Activated CD4-positive, CD25-positive, alpha-beta regulatory T cell treated with anti-CD3 and anti-CD28 coated beads, Interleukin-2, amount 50 U/mL, for 24 hours (primary cell): ENCODE measurements around the gene FERMT2.
"Not testable (repeated sequence)": the region's sequence is repeated elsewhere in the genome, so short reads cannot be mapped to it uniquely, and the experiment has no call there.

Experiments used
- ATAC-seq, 2 donors: fragments of 150-1000 bp; cut with Tn5 transposase; one replicate each; pipeline ENCODE4 v1.10.0; 2021; ENCODE audit warnings: mild to moderate bottlenecking in 1 of 2, moderate library complexity in 1 of 2

FERMT2 gene

DNA sequence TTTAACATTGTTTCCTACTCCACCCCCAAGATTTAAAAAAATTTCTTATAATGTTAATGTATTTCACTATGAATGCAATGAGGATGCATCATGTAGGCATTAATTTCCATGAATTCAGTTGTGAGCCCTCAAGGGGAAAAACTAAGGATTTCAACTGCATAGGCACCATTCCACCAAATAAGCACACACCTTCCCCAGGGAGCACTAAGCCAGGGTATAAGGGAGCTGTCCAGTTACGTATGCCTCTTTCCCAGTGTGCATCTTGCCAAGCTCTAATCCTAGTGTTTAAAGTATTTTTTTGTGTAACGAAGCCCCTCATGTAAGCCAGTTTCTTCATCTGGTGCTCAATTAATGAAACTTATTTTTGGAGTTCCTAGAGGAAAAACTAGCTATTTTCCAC, 6.6 kb downstream of the FERMT2 start:
- ATAC-seq = no peak

DNA sequence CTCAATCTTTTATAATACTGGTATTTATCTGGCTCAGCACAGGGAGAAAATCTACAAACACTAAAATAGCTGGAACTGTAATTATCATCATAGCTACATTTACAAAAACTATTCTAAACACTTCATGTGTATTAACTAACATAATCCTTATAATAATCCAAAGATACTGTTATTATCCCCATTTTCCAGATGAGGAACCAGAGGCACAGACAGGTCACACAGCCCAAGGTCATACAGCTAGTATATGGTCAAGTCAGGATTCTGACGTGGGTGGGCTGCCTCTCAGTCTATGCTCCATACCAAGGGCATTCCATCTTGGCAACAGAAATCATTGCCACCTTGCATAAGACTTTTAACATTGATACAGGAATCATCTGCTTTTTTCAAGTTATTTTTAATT, 11.4 kb downstream of the FERMT2 start:
- no peak for ATAC-seq

DNA sequence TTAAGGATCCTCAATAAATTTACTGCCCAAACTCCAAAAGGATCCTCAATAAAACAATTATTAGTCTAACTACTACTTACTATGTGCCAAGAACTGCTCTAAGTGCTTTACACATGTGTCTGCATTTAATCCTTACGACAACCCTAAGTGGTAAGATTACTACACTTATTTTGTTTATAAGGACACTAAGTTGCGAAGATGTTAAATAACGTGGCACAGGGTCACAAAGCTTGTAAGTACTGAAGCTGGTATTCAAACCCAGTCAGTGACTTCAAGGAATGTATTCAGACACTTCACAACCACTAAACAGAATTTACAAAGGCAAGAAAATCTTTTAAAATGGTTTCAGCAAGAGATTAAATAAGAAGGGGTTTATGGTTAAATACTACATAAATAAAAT, 13.0 kb downstream of the FERMT2 start:
- no peak for ATAC-seq

DNA sequence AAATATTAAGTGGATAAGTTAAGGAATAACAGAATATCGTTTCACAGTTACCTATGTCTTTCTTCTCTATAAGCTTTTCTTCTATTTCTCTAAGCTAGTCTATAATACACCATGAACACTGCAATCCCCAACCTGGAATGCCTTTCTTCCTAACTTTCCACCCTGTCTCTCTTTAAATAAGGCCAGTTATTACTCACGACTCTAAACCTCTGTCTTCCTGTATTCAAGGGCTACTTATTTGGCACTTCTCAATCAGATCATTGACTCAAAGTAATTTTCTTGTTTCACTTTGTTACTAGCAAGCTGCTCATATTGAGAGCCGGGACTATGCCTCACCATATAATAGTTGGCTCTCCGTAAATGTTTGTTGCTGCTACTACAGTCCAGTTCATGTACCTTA, 13.5 kb downstream of the FERMT2 start:
- ATAC-seq = no peak

DNA sequence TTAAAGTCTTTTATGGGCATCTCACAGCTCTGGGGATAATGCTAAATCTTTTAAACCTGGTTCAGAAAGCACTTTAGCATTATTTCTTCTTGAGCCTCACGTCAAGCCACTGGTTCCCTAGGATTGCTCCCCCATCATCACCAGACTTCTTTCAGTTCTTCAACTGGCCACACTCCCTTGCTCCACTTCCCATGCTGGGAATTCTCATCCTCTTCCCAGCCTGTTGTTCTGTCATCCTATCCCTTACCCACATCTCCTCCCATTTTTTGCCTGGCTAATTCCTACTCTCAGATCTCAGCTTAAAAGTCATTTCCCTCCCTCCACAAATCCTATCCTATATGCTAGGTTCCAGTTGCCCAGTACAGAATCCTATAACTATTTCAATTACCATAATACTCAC, 14.4 kb downstream of the FERMT2 start:
- no peak for ATAC-seq

DNA sequence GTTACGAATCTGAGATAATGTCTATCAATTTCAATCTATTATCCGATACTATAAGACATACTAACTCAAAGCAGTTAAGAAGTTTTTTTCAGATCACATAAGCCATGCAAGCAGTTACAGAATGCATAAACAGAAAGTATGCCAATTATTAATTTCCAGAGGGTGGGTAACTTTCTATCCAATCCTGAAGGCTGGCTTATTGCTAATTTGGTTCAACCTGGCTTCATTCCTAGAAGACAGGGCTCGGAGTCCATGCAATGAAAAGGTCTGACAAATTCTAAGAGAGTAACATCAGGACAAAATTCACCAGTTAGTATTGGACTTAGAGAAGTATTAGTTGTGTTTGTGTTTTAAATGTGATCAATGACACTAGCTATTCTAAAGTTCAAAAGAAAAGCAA, 15.0 kb downstream of the FERMT2 start:
- ATAC-seq = no peak

DNA sequence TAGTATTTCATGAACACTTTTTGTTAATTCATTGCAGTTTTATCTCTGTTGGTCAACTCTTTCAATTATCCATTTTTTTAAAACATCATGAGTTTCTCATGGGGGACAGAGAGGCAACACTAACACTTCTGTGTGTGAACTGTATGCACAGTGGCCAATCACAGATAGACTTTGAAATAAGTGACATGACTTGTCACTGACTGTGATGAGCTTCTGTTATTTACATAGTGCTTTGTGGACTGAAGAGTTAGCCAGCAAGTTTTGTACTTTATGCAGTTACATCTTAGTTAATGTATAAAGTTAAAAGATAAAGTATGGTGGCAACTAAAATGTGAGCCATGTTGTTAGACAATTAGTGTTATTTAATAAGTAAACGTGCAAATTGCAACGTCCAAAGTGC, 16.1 kb downstream of the FERMT2 start:
- no peak for ATAC-seq

GRCh38 chr14:52929192-52929807, 21.6 kb downstream of the FERMT2 start:
- ATAC-seq = no peak

DNA sequence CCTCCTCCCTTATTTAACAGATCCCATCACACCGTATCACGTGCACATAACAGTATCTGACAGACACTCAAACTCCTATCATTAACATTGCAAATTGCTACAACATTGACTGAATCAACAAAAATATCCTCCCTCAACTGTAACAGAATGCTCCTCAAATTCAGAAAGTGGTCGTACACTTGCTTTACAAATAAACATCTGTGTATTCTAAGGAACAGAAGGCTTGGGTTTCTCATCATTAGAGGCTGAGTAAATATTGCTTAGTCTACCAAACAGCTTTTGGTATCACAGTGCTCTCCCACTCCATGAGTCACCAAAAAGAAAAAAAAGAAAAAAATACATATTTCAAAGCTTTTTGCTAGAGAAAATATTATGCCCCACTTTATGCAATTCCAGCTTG, 23.9 kb downstream of the FERMT2 start:
- no peak for ATAC-seq

GRCh38 chr14:52923902-52924575, 26.8 kb downstream of the FERMT2 start:
- no peak for ATAC-seq

DNA sequence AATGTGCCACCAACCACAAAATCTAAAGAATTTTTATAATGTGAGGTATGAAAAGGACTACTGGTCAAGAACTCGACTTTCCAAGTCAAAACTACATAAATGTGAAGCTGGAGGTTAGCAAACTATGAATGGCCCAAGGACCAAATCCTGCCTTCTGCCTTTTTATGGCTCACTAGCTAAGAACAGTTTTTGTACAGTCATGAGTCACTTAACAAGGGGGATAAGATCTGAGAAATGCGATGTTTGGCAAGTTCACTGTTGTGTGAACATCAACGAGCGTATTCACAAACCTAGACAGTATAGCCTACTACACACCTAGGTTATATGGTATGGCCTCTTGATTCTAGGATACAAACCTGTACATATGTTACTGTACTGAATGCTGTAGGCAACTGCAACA, 28.2 kb downstream of the FERMT2 start:
- ATAC-seq = no peak

GRCh38 chr14:52922059-52922458, 28.8 kb downstream of the FERMT2 start:
- ATAC-seq = no peak

GRCh38 chr14:52920411-52920810, 30.4 kb downstream of the FERMT2 start:
- ATAC-seq = not testable (repeated sequence)

DNA sequence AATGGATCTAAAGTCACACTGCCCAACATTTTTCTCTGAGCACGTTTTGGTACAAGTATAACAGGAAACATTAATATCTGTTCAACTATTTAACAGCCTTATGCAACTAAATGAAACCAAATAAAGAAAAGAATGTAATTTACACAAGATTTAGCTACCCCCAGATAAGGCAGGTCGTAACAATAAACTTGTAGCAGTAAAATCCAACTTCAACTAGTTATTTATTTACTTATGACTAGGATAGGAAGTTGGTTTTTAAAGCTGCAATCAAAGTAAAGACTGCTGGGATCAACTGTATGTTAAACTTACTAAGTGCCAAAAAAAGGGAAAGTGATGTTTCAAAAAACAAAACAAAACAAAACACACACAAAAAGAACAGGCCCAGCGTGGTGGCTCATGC, 30.9 kb downstream of the FERMT2 start:
- no peak for ATAC-seq

DNA sequence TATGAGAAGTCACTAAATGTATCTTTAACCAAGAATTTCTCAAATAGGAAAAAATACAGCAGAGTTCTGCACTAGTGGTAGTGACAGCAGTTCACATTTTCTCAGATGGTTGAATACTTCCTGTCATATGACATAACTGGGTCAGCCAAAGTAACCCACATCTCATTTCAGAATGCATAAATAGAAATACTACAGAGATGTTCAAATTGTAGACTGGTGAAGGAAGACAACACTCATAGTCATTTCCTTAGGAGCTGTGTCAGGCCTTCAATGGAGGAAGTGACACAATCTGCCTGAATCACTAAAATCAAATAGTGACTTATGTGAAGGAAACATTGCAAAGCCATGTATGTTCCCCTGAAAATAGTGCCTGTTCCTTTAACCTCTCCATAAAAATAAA, 32.4 kb downstream of the FERMT2 start:
- ATAC-seq = peak; percentile 99 to 100

DNA sequence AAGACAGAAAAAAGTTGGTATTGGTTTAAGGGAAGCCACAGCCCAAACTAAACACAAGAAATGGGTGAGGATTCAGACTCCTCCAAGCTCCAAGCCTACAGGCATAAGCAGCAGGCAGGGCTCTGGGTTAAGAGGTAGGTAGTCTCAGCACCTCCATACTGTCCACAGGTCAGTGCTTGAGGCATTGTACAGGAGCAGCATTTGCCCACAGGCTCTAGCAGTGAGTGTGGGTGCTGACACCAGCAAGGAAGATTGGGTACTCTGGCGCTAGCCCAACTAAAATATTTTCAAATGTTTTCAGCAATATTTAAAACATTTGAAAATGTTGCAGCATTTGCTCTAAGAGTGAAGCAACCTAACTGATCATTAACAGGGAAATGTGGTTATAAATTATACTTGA, 33.1 kb downstream of the FERMT2 start:
- ATAC-seq = no peak

GRCh38 chr14:52914295-52914694, 36.6 kb downstream of the FERMT2 start:
- no peak for ATAC-seq

DNA sequence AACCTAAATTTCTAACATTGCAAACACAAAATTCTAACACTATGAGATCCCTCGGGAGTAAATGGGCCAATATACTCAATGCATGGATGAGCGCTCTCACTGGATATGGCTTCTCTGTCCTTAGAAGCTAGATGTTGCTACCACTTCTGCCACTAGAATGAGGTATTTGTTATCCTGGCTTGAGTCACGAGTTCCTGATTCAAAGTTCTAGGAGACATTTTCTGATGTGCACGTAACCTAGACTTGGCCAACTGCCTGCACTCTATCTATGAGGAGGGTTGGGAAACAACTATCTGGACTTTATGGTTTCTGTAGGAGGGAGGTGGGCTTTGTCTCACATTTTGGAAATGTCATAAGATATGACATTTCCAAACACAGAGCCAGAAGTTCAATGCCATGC, 37.6 kb downstream of the FERMT2 start:
- ATAC-seq = no peak

DNA sequence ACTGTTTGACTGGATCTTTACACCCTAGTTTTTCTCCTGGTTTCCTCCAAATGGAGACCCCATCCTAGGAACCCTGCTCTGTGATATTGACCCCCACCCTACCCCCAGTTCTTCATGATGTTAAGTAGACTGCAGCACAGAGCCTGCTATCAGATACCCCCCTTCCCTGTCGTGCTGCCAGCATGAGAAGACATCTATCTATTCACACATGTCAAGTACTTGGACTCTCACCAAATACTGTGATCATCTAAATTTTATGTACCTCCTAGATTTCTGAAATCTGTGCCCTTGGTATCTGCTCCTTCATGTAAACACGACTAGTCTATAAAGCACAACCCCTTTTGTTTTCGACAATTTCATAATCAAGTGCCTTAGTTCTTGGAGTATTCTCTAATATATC, 38.9 kb downstream of the FERMT2 start:
- ATAC-seq = no peak

- ATAC-seq = no peak
Measured at GRCh38 chr14:52910572-52910971, 40.3 kb downstream of the FERMT2 start.

GRCh38 chr14:52907949-52908348, 42.9 kb downstream of the FERMT2 start:
- no peak for ATAC-seq

DNA sequence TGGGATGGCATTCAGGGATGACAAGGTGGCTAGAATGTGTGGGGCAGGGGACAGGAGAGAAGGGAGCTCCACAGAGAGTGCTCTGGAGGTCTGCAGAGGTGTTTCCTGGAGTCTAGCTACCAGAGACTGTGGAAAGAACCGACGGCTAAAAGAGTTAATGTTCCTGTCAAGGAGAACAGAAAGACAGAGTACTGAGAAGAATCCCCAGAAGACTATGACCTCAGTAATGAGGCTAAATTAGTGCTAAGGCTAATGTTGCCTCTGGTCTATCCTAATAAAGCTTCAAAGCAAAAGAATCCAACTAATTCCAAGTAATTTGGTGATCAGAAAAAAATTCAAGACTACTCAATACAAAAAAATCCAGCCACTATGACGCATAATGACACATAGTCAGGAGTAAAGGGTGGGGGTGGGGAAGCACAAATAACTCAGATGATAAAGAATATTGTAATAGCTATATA, 44.7 kb downstream of the FERMT2 start:
- no peak for ATAC-seq

- ATAC-seq = no peak
Measured at GRCh38 chr14:52902971-52903619, 47.8 kb downstream of the FERMT2 start.

GRCh38 chr14:52901357-52901980, 49.4 kb downstream of the FERMT2 start:
- ATAC-seq = no peak
